Parathyroid adenoma (tissue), 2 donors: ENCODE results near the gene MRPL10.

Experiments used
- H2AFZ ChIP-seq: fragments of 300-600 bp; sonication (generic); one replicate; pipeline ENCODE4 v1.7.0; 2017; ENCODE audit warnings: antibody characterized with exemption, mild to moderate bottlenecking
- H3K27ac ChIP-seq: fragments of 300-600 bp; sonication (generic); one replicate; pipeline ENCODE4 v1.7.0; 2017
- H3K27me3 ChIP-seq: fragments of 300-600 bp; sonication (generic); one replicate; pipeline ENCODE4 v1.7.0; 2017; ENCODE audit warnings: low read length; ENCODE audit not compliant: control insufficient read depth, insufficient read depth
- H3K36me3 ChIP-seq: fragments of 300-600 bp; sonication (generic); one replicate; pipeline ENCODE4 v1.7.0; 2017; ENCODE audit warnings: low read length; ENCODE audit not compliant: control insufficient read depth, insufficient read depth
- H3K4me1 ChIP-seq: fragments of 300-600 bp; sonication (generic); one replicate; pipeline ENCODE4 v1.7.0; 2017; ENCODE audit warnings: control low read depth
- H3K4me2 ChIP-seq: fragments of 300-600 bp; sonication (generic); one replicate; pipeline ENCODE4 v1.7.0; 2017; ENCODE audit warnings: low read length
- H3K4me3 ChIP-seq: fragments of 300-600 bp; sonication (generic); one replicate; pipeline ENCODE4 v1.7.0; 2017; ENCODE audit warnings: low read depth, low read length
- H3K79me2 ChIP-seq: fragments of 300-600 bp; sonication (generic); one replicate; pipeline ENCODE4 v1.7.0; 2017; ENCODE audit warnings: control low read depth
- H3K9ac ChIP-seq: fragments of 300-600 bp; sonication (generic); one replicate; pipeline ENCODE4 v1.7.0; 2017; ENCODE audit warnings: mild to moderate bottlenecking
- H3K9me3 ChIP-seq: fragments of 300-600 bp; sonication (generic); one replicate; pipeline ENCODE4 v1.7.0; 2017; ENCODE audit warnings: low read length; ENCODE audit not compliant: control insufficient read depth
- TF ChIP-seq, protein P1 (sequence below): fragments of 300-600 bp; sonication (generic); IDR thresholded peaks from one replicate; pipeline ENCODE4 v1.7.0; 2017; ENCODE audit warnings: antibody characterized with exemption, mild to moderate bottlenecking
- donor health status: primary hyperparathyroidism.

MRPL10 gene

DNA sequence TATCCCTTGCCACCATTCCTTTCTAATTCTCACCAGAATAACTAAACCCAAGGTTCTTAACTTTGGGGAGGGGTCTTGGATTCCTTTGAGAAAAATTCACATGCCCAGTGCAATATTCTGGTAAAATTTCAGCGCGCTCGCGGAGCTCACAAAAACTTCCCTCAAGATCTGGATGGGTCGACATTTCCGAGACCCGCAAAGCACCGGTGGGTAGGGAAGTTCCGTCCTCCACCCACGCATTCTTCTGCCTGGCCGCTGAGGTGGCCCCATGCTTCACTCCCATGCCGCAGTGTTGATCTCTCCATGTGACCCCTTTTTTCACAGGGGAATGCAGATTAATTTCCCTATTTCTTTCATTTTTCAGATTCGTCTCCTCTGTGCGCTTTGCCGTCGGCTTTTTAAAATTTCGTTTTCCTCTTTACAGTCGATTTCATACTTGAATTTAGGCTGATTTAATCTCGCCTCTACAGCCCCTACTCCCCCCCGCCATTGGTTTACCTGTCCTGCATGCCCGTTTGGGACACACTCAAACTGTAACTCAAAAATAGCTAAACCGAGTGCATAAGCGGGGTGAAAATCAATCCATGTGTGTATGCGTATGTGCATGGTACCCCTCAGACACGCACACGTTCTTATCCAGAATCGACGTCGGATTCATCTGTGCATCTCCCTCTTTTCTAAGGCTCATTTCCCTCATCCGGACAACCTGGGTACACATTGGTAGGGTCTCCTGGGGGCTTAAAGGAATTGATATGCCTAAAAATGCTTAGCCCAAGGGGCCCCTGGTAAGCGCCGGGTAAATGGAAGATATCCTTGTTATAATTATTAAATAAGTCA lies 21.0 kb upstream of the MRPL10 start:
- TF ChIP-seq, protein P1, sequence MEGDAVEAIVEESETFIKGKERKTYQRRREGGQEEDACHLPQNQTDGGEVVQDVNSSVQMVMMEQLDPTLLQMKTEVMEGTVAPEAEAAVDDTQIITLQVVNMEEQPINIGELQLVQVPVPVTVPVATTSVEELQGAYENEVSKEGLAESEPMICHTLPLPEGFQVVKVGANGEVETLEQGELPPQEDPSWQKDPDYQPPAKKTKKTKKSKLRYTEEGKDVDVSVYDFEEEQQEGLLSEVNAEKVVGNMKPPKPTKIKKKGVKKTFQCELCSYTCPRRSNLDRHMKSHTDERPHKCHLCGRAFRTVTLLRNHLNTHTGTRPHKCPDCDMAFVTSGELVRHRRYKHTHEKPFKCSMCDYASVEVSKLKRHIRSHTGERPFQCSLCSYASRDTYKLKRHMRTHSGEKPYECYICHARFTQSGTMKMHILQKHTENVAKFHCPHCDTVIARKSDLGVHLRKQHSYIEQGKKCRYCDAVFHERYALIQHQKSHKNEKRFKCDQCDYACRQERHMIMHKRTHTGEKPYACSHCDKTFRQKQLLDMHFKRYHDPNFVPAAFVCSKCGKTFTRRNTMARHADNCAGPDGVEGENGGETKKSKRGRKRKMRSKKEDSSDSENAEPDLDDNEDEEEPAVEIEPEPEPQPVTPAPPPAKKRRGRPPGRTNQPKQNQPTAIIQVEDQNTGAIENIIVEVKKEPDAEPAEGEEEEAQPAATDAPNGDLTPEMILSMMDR, result no peak
- Histone ChIP-seq H3K27me3 (no peaks in the 10 kb centered on the region), H3K9ac (no peak overlapping the region), H3K4me2 (no peak overlapping the region), H3K79me2 (peaks cover 2% of the 10 kb centered on the region), H3K27ac (no peak overlapping the region), H2AFZ (no peak overlapping the region), H3K4me3 (no peak overlapping the region), H3K36me3 (no peaks in the 10 kb centered on the region), H3K9me3 (no peaks in the 10 kb centered on the region), H3K4me1 (no peaks in the 10 kb centered on the region)

DNA sequence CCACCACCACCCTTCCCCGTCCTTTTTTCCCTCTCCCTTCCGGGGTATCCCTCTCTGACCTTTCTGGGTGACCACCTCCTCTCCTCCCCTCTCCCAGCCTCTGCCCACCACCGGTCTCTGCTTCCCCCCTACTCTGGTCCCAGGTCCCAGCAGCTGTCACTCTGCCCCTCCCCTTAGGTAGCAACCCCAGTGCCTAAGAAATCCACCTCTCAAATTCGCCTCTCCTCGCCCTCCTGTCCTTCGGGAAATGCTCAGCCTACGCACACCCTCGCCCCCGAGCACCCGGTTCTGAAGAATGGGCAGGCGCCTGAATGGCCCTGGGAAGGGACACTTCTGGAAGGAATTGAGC lies 20.4 kb upstream of the MRPL10 start:
- H3K4me2 ChIP-seq, result no peak overlapping the region
- H3K4me3 ChIP-seq, result no peak overlapping the region
- no peak overlapping the region for H2AFZ ChIP-seq
- no peak overlapping the region for H3K27ac ChIP-seq
- H3K9me3 ChIP-seq, result no peaks in the 10 kb centered on the region
- H3K4me1 ChIP-seq, result no peaks in the 10 kb centered on the region
- no peak overlapping the region for H3K9ac ChIP-seq
- H3K36me3 ChIP-seq, result no peaks in the 10 kb centered on the region
- peaks cover 2% of the 10 kb centered on the region for H3K79me2 ChIP-seq
- no peaks in the 10 kb centered on the region for H3K27me3 ChIP-seq
- TF ChIP-seq, protein P1, result no peak

DNA sequence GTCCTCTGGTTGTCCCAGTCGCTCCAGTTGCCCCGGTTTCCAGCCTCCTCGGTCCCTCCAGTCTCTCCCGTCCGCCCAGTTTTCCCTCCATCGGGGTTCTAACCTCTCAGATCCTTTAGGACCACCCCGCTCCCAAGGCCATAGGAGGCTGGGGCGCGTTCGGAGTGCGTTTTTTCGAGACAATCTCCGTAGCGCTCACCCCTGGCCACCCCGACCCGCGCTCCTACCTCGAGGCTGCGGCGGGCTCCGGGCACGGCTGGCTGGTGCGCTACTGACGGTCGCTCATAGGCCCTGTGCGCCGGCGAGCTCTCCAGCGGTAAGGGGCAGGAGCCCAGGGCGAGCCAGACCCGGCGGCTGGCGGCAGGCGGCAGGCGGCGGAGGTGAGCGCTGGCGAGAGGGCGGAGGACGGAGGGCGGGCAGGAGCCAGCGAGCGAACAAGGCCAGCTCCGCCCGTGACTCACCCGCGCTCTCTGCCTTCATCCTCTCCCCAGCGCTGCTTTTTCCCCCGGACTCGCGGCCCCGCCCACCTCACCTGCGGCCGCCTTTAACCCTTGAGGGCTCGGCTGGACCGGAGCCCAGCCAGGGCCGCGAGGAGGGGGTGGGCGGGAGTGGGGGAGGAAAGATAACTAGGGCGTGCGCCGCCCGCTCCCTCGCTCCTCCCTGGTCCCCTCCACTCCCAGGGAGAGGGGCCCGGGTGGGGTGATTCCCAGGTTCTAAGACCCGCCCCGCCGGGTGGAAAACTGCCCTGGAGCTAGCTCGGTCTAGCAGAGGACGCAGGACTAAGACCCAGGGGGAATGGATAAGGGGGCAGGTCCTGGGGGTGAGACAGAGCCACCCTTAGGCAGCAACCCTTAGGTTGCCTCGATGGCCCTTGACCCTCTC lies 19.6 kb upstream of the MRPL10 start, which contains the start of gene SP6:
TSS of gene SP6 (minus strand) at position 472 of the 882 bp plus-strand sequence. CDS start 2,734 bp downstream, outside the sequence.
- Histone ChIP-seq H3K4me3 (peak within 1 kb of the TSS; percentile 90), H3K4me1 (no peaks in the 10 kb centered on the region), H3K9me3 (no peaks in the 10 kb centered on the region), H3K27me3 (no peaks in the 10 kb centered on the region), H3K4me2 (peak within 1 kb of the TSS; percentile 94), H3K36me3 (no peaks in the 10 kb centered on the region), H3K27ac (peak within 1 kb of the TSS; percentile 89), H3K9ac (peak within 1 kb of the TSS; percentile 65), H3K79me2 (peaks cover 3% of the 10 kb centered on the region), H2AFZ (peak within 1 kb of the TSS; percentile 87)
- TF ChIP-seq, protein P1, result peak; percentile 39

DNA sequence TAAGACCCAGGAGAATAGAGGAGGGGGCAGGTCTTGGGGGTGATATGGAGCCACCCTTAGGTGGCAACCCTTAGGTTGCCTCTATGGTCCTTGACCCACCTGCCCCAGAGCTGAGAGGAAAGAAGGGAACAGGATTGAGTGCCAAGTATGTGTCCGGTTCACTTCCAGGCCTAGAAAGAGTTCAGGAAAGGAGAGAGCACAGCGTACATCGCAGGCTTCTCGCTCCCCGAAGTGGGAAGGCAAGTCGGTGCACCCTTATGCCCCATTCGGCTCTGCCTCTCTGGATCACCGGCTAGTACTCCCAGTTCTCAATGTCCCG lies 19.0 kb upstream of the MRPL10 start:
- peak overlapping the region; percentile 65 for H3K9ac ChIP-seq
- no peaks in the 10 kb centered on the region for H3K27me3 ChIP-seq

More for the DNA sequence above, 19.0 kb upstream of the MRPL10 start:
- Histone ChIP-seq H3K27ac (peak overlapping the region; percentile 89), H3K4me3 (peak overlapping the region; percentile 90), H3K9me3 (no peaks in the 10 kb centered on the region), H2AFZ (peak overlapping the region; percentile 87), H3K4me2 (peak overlapping the region; percentile 94), H3K36me3 (no peaks in the 10 kb centered on the region), H3K79me2 (peaks cover 7% of the 10 kb centered on the region), H3K4me1 (peaks cover 5% of the 10 kb centered on the region)
- TF ChIP-seq, protein P1, result no peak
